CD4-positive, alpha-beta T cell treated with Interleukin-17A for 1 hour (primary cell): Measurements from ENCODE around the gene SWSAP1.
"Not testable (repeated sequence)": the region's sequence is repeated elsewhere in the genome, so short reads cannot be mapped to it uniquely, and the experiment has no call there.

ENCODE experiments used
- DNase-seq: peaks from one replicate; pipeline ENCODE4 v3.0.0-alpha.2; 2020

Gene SWSAP1, protein sequence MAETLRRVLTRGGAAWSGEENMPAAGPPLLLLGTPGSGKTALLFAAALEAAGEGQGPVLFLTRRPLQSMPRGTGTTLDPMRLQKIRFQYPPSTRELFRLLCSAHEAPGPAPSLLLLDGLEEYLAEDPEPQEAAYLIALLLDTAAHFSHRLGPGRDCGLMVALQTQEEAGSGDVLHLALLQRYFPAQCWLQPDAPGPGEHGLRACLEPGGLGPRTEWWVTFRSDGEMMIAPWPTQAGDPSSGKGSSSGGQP

DNA sequence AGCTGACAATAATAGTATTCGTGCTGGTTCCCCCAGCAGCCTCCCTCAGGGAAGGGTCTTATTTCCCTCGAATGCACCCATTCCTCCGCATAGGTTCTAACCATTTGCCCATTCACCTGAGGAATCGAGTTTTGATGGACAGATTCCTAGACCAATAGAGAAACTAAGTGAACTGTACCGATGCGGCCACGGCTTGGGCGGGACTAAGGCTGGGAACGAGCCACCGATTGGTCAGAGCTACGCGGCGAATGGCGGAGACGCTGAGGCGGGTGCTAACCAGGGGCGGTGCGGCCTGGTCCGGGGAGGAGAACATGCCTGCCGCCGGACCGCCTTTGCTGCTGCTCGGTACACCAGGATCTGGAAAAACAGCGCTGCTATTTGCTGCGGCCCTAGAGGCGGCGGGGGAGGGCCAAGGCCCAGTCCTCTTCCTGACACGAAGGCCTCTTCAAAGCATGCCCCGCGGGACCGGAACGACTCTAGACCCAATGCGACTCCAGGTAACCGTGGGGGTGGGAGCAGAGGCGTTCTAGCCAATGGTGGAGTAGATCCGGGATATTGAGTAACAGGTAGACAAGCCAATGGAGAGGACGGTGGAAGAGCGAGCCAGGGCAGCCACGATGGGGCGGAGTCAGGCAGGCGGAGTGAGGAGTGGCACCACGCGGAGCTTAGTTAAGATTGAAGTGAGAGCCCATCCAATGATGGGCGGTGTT, at the start of gene SWSAP1:
Gene SWSAP1 (plus strand): TSS at position 234 of the 710 bp plus-strand sequence. CDS start 15 bp downstream, at position 249.
- peak; percentile 100 for DNase-seq

DNA sequence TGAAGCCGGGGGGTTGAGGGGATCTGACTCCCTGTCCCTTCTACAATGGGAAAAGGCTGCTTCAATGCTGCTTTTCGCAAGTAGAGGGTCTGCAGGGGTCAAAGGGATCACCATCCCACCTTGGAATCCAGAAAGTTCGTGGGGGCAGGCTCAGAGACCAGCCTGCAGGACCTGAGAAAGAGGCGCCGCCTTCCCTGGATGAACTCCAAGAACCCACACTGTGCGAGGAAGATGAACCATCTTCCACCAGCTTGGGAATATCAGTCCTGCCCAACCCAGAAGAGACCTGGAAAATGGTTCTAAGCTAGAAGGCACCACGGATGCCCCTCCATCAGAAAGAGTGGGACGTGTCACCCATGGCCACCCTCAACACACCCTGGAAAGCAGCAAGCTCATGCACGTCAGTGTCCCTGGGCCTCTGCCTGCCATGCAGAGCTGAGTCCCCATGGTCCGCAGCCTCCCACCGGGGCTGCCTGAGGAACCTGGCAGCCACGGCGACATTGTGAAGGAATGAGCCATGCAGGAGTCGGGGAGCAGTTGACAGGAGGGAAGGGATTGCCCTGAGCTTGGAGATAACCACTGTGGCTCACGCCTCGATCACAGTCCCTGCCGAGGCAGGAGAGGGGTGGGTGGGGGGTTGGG, 49.6 kb upstream of the SWSAP1 start:
- DNase-seq = no peak

DNA sequence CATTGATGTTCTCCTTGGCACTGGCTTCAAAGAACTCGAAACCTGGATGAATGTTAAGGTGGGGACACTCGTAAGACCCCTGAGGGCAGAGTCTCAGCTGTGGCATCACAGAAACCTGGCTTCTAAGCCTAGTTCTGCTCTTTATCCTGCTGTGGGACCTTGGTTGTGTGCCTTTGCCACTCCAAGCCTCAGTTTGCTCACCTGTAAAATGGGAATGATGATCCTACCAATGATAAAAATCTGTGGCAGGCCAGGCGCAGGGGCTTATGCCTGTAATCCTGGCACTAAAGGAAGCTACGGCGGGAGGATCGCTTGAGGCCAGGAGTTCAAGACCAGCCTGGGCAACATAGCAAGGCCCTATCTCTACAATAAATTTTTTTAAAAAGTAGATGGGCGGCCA, 48.9 kb upstream of the SWSAP1 start:
- no peak for DNase-seq

DNA sequence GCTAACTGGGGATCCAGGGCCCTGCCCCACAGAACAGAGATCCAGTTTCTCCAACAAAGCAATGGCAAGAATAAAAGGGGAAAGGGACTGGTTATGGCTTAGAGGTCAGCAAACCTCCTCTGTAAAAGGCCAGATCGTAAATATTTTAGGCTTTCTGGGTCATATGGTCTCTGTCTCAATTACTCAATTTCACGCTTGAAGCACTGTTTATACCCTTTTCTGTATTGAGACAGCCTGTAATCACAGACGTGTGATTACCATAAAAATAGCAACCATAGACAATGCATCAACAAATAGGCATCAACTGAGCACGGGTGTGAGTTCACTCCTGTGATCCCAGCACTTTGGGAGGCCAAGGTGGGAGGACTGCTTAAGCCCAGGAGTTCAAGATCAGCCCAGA, 44.3 kb upstream of the SWSAP1 start:
- DNase-seq = no peak

DNA sequence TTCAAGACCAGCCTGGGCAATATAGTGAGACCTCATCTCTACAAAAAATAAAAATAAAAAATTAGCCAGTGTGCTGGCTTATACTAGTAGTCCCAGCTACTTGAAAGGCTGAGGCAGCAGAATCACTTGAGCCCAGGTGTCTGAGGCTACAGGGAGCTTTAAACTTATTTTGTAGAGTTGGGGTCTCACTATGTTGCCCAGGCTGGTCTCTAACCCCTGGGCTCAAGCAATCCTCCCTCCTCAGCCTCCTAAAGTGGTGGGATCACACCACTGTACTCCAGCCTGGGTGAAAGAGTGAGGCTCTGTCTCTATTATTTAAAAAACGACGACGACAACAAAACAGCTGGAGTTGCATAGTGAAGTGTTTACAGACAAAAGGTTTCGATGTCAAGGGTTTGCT, 43.0 kb upstream of the SWSAP1 start:
- no peak for DNase-seq

DNA sequence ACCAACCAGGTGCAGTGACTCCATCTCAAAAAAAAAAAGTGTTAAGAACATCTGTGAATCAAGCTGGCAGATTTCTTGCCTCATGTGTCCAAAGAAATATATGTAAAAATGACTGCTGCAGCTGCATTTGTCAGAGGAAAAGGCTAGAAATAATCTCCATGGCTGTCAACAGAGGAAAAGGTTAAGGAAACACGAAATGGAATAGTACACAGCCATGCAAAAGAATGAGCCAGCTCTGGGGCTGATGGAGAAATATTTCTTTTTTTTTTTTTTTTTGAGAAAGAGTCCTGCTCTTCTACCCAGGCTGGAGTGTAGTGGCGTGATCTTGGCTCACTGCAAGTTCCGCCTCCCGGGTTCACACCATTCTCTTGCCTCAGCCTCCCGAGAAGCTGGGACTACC, 41.6 kb upstream of the SWSAP1 start:
- no peak for DNase-seq

DNA sequence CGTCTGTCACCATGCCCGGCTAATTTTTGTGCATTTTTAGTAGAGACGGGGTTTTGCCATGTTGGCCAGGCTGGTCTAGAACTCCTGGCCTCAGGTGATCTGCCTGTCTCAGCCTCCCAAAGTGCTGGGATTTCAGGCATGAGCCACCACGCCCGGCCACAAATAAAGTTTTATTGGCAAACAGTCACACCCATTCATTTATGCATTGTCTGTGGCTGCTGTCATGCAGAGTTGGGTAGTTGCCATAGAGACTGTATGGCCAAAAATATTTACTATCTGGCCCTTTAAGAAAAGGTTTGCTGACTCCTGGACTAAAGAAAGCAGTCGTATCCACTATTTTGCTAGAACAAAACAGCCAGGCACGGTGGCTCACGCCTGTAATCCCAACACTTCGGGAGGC, 40.6 kb upstream of the SWSAP1 start:
- DNase-seq = not testable (repeated sequence)

DNA sequence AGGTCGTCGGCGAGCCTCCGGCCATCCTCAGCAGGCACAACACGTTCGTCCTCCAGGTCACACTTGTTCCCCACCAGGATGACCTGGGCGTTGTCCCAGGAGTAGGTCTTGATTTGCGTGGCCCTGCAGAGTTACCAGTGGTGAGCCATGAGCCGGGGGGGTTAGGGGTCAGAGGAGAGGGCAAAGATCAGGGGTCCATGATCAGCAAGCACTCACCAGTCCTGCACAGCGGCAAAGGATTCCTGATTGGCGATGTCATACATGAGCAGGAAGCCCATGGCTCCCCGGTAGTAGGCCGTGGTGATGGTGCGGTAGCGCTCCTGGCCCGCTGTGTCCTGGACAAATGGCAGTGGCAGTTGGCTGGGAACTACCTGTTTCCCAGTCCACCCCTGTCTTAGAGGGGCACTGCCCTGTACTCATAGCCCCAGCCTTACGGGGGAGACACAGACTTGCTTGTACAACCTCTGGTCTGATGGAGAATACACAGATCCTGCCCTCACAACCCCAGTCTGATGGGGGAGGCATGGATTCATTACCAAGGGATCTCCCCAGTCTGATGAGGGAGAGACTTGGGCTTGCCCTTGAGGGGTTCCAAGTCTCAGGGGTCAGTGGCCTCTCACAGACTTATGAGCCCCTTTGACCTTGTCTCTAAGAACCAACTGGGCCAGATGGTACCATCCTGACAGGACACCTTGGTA, 38.9 kb upstream of the SWSAP1 start:
- no peak for DNase-seq

DNA sequence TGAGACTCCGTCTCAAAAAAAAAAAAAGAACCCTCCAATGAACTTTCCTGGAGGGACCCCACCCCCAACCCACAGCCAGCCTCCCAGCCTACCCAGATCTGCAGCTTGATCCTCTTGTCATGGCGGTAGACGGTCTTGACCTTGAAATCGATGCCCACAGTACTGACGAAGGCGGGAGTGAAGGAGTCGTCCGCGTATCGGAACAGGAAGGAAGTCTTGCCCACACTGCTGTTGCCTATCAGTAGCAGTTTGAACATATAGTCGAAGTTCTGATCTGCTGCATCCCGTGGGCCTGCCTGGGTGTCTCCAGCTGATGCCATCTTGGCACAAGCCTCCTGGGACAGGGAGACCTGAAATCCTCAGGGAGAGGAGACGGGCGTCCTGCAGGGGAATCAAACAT, 37.4 kb upstream of the SWSAP1 start:
- DNase-seq = peak; percentile 17

DNA sequence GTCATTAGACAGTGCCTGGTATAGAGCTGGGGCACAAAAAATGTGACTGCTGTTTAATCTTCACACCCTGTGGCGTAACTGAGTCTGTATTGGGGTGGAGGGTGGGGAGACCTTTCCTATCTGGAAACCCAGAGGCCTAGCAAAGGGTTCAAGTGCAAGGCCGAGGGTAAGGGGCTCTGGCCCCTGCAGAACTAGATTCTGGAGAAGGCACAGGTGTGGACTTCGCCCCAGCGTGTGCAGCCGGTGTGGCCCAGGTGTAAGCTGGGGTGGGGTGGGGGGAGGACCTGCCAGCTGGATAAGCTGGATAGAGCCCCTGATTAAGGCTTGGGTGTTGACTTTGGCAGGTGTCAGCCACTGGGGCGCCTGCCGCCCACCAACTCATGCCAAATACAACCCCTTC, 36.3 kb upstream of the SWSAP1 start:
- DNase-seq = no peak

DNA sequence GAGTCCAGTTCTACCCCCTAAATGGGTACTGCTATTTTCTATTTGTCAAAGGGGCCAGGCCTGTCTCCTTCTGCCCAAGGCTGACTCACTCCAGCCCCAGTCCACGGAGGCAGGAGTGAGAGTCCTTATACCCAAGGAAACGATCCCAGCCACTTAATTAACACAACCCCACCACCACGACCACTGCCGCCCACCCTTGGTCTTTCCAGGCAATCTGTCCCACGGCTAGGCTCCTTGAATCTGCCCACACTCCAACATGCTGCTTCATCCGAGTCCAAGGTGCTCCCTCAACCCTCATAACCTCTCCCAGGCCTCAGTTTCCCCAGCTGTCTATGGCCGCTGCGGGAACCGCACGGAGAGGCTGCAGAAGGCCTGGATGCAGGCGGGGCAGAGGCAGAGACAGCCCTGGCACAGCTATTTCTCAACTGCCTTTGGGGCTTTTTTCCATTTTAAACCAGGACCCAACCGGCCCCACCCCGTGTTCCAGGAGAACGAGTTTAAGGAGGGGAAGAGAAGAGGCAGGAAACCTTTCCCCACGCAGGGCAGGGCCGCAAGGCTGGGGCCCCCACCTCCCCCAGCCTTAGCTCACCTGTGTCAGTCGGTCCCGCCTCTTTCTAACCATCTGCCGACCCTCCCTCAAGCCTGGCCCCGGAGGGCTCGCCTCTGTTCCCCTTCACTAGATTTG, 35.8 kb upstream of the SWSAP1 start:
- DNase-seq = no peak

DNA sequence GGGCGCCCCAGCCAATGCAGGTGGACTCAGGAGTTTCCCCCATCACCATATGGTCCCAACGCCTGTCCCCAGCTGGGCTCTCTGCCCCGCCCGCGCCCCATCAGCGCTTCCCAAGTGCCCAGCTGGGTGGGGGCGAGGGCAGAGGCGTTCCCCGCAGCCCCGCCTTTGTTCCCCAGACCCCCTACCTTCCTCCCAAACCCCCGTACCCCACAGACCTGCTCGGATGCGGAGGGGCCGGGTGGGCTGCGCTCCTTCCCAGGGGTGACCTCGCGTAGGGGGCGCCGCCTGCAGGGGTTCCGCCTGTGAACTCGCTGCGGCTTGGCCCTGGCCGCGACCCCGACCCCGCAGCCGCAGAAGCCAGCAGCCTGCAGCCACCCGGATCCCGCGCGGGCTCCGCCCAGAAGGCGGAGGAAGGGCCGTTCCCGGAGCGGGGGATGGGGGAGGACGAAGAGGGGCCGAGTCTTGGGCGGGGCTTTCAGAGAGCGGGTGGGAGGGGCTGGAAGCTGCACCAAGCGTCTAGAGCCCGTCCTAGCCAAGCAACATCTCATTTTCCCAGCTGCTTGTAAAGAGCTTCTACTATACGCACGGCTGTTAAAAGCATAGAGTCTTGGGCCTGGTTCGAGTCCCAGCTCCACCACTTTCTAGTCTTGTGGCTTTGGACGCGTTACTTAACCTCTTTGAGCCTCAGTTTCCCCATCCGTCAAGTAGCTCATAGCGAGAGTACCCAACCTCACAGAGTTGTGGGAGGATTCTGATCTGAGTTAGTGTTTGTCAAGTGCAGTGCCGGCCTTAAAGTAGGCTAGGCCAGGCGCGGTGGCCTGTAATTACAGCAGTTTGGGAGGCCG, 35.0 kb upstream of the SWSAP1 start, which contains the start of gene RAB3D:
Gene RAB3D (minus strand): TSS at position 404 of the 845 bp plus-strand sequence. CDS start 2,258 bp downstream, outside the sequence.
- peak; percentile 84 for DNase-seq

DNA sequence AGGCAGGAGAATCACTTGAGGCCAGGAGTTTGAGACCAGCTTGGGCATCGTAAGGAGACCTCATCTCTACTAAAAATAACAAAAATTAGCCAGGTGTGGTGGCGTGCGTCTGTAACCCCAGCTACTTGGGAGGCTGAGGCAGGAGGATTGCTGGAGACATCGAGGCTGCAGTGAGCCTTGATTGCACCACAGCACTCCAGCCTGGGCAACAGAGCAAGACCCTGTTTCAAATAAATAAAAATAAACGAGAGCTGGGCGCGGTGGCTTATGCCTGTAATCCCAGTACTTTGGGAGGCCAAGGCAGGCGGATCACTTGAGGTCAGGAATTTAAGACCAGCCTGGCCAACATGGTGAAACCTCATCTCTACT, 34.4 kb upstream of the SWSAP1 start:
- DNase-seq = not testable (repeated sequence)

DNA sequence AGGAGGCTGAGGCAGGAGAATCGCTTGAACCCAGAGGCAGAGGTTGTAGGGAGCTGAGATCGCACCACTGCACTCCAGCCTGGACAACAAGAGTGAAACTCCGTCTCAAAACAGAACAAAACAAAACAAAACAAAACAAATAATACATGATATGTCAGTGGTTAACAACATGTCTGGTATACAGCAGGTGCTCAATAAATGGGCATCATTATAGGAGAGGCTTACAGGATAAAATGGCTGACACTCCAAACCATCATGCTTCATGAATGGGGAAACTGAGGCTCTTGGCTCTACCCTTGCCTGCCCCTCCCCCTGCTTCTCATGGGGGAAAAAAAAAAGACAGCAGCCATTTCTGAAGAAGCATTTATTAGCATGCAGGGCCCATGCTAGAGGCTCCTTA, 32.0 kb upstream of the SWSAP1 start:
- DNase-seq = no peak

DNA sequence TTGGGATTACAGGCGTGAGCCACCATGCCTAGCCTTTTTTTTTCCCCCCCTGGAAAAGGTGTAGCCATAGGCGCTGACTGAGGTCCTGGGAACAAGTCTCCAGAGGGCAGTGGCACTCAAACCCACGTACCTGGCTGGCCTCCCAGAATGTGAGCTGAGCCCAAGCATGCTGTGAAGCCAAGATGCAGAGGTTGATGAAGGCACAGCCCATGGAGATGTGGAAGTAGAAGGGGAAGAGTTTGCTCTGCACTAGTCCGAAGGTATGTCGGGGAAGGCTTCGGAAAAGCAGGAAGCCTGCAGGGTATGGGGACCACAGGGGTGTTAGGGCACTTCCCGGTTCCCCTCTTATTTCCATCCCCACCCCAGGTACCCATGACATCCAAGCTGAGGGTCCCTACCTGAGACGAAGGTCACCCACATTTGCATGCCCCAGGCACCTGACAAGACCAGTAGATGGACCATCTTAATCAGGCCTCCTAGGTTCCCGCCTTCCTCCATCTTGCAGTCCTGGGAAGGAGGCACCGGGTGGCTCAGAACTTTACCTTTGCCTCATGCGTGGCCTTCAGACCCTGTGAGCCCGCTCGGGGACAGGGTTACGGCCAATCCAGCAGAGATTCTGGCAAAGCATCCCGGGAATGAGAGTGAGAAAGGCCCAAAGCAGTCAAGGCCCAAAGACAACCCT, 29.2 kb upstream of the SWSAP1 start:
- DNase-seq = no peak

DNA sequence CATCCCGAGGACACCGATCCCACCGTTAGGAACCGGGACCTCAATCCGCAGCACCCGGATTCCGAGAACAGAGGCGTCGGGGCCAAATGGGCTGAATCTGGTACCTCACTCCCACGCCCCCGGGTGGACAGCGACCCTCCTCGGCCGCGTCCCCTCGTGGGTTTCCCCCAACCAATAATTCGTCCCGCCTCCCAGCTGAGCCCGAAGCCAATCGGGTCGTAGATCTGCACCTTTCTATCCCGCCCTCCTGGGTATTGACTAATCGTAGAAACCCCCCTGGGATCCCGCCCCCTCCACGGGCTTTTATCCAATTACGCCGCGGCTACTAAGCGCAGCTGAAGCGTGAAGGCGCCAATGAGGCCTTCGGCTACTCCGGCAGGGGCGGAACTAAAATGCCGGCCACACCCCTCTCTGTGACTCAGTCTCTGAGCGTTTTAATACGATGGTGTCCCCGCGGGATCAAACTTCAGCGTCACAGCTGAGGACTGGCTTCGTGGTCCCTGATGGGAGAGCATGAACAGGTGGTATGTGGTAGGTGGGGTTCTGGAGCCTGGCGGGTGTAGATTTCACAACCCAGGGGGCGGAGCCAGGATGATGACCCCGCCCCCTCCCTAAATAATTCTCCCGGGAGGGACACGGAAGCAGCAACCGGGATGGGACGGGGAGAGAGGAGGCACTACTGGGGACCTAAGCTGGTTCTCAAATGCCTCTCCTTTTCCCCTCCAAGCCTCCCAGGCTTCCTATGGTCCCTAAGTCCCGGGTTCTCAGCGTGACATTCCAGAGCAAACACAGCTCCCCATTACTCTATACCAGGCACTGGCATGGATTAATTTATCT, 28.1 kb upstream of the SWSAP1 start, which contains the start of the genes CCDC159 and TMEM205:
Gene CCDC159 (plus strand): TSS at position 416 of the 837 bp plus-strand sequence. CDS start 88 bp downstream, at position 504.
Gene TMEM205 (minus strand): TSS at position 165 of the 837 bp plus-strand sequence. CDS start 649 bp downstream, outside the sequence.
- DNase-seq = peak; percentile 99

DNA sequence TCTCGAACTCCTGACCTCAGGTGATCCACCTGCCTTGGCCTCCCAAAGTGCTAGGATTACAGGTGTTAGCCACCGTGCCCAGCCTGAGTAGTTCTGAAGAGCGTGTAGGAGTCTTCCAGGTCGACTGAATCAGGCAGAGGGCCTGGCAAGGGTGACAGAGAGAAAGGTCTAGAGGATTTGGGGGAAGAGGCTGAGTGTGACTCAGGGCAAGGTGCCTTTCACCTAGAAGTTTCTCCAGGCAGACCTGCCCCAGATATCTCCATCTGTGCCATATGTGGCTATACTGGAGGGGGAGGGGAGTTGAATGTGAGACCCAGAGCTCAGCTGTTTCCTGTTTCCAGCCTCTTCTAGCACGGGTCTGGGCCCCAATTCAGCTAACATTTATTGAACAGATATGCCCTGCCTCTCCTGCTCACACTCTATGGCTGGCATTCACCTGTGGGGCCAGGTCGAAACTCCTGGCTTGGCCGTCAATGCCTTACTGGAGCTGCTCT, 26.9 kb upstream of the SWSAP1 start:
- no peak for DNase-seq

DNA sequence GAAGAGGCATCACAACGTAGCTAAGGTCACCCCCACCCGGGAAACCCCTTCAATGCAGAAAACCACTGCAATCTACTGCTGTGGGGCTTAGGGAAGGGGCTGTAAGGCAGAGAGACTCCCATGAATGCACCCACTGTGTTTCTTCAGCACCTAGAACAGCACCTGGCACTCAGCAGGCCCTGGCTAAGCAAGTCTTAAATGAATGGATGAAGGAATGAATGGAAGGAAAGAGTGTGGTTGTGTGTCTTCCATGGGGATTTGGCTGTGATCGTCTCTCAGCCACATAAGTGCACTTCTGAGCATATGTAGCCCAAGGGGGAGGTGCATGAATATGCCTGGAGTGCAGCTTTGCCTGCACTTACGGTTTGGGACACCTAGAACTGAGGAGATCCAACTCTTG, 25.3 kb upstream of the SWSAP1 start:
- no peak for DNase-seq

DNA sequence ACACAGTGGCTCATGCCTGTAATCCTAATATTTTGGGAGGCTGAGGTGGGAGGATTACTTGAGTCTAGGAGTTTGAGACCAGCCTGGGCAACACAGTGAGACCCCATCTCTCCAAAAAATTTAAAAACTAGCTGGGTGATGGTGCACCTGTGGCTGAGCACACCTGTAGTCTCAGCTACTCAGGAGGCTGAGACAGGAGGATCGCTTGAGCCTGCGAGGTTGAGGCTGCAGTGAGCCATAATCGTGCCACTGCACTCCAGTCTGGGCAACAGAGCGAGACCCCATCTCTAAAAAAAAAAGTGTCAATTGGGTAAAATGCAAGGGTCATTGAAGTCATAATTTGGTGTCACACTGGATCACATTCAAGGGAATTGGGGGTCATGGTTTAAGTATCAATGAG, 20.4 kb upstream of the SWSAP1 start:
- DNase-seq = not testable (repeated sequence)
